Activated CD4-positive, CD25-positive, alpha-beta regulatory T cell treated with anti-CD3 and anti-CD28 coated beads, Interleukin-2, amount 50 U/mL, for 24 hours (primary cell): ENCODE measurements around the gene C7orf25.
"Not testable (repeated sequence)": the region's sequence is repeated elsewhere in the genome, so short reads cannot be mapped to it uniquely, and the experiment has no call there.

ENCODE experiments used
- ATAC-seq, 2 donors: fragments of 150-1000 bp; cut with Tn5 transposase; one replicate each; pipeline ENCODE4 v1.10.0; 2021; ENCODE audit warnings: mild to moderate bottlenecking in 1 of 2, moderate library complexity in 1 of 2

Gene C7orf25

GRCh38 chr7:42928754-42929153, 16.9 kb upstream of the C7orf25 start:
- ATAC-seq: no peak

GRCh38 chr7:42926204-42926603, 14.3 kb upstream of the C7orf25 start:
- no peak for ATAC-seq

GRCh38 chr7:42925630-42926029, 13.8 kb upstream of the C7orf25 start:
- no peak for ATAC-seq

- ATAC-seq: no peak
These were observed 12.5 kb upstream of the C7orf25 start for GRCh38 chr7:42924223-42924838.

- ATAC-seq: no peak
These were observed 10.3 kb upstream of the C7orf25 start for GRCh38 chr7:42922017-42922753.

- no peak for ATAC-seq
These were observed 3.5 kb upstream of the C7orf25 start for GRCh38 chr7:42915356-42915755.

- no peak for ATAC-seq
These were observed 2.7 kb upstream of the C7orf25 start for GRCh38 chr7:42914421-42915045.

GRCh38 chr7:42914009-42914408, 2.1 kb upstream of the C7orf25 start:
- no peak for ATAC-seq

GRCh38 chr7:42913591-42913990, 1.7 kb upstream of the C7orf25 start:
- no peak for ATAC-seq

- no peak for ATAC-seq
These were observed 1.6 kb downstream of the C7orf25 start for GRCh38 chr7:42910306-42910705.

- no peak for ATAC-seq
These were observed 4.6 kb downstream of the C7orf25 start for GRCh38 chr7:42907316-42907715.

- ATAC-seq: no peak
These were observed 5.7 kb downstream of the C7orf25 start for GRCh38 chr7:42906181-42906580.

- no peak for ATAC-seq
These were observed 9.5 kb downstream of the C7orf25 start for GRCh38 chr7:42902331-42902730.

- ATAC-seq: no peak
These were observed 11.0 kb downstream of the C7orf25 start for GRCh38 chr7:42900842-42901241.

GRCh38 chr7:42893346-42894240, 18.3 kb downstream of the C7orf25 start:
- no peak for ATAC-seq

- no peak for ATAC-seq
These were observed 24.9 kb downstream of the C7orf25 start for GRCh38 chr7:42886893-42887505.

GRCh38 chr7:42886129-42886528, 25.7 kb downstream of the C7orf25 start:
- ATAC-seq: no peak

GRCh38 chr7:42885183-42885582, 26.7 kb downstream of the C7orf25 start:
- ATAC-seq: not testable (repeated sequence)

GRCh38 chr7:42883950-42884349, 27.9 kb downstream of the C7orf25 start:
- ATAC-seq: no peak

GRCh38 chr7:42880392-42880791, 31.5 kb downstream of the C7orf25 start:
- ATAC-seq: no peak

GRCh38 chr7:42878303-42878702, 33.6 kb downstream of the C7orf25 start:
- ATAC-seq: no peak

GRCh38 chr7:42877862-42878261, 34.0 kb downstream of the C7orf25 start:
- no peak for ATAC-seq
